Suppressor macrophage (primary cell): ENCODE results near the gene SPAG16.
"Not testable (repeated sequence)": the region's sequence is repeated elsewhere in the genome, so short reads cannot be mapped to it uniquely, and the experiment has no call there.

Experiments
- DNase-seq, 4 experiments: peaks; one replicate each; pipeline ENCODE4 v3.0.0-alpha.2; 2020 to 2022

The SPAG16 gene

DNA sequence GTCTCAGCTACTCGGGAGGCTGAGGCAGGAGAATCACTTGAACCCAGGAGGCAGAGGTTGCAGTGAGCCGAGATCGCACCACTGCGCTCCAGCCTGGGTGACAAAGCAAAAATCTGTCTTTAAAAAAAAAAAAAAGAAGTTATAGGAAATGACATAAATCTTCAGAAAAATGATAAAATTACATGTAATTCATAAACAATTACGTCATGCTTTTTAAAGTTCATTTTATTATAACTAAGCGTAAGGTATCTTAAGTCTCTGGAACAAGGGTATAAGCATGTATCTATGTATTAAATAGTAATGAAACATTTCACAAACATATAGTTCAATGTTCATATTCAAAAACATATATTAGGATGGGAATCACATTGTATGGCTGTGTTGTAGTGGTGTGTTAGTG is 425.9 kb downstream of the SPAG16 start:
- DNase-seq = no peak

DNA sequence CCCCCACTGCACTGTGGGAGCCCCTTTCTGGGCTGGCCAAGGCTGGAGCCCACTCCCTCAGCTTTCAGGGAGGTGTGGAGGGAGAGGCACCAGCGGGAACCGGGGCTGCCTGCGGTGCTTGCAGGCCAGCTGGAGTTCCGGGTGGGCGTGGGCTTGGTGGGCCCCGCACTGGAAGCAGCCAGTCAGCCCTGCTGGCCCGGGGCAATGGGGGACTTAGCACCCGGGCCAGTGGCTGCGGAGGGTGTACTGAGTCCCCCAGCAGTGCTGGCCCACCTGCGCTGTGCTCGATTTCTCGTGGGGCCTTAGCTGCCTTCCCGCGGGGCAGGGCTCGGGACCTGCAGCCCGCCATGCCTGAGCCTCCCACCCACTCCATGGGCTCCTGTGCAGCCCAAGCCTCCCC is 434.1 kb downstream of the SPAG16 start:
- DNase-seq = not testable (repeated sequence)

DNA sequence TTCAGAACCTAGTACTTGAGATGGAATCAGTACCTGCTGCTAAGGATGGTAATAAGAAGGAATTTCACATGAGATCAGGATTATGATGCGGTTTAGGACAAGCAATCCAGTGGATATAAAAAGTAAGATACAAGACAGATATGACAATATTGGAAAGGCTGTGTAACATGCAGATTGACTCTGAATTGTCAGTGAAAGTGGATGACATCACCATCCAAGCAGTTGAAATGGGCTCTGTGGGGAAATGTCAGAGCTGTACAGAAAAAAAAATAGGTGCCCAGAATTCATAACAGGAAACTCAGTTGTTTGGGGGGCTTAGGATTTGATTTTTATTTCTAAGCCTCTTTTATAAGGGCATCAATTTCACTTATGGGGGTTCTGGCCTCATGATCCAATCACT is 438.3 kb downstream of the SPAG16 start:
- no peak for DNase-seq

DNA sequence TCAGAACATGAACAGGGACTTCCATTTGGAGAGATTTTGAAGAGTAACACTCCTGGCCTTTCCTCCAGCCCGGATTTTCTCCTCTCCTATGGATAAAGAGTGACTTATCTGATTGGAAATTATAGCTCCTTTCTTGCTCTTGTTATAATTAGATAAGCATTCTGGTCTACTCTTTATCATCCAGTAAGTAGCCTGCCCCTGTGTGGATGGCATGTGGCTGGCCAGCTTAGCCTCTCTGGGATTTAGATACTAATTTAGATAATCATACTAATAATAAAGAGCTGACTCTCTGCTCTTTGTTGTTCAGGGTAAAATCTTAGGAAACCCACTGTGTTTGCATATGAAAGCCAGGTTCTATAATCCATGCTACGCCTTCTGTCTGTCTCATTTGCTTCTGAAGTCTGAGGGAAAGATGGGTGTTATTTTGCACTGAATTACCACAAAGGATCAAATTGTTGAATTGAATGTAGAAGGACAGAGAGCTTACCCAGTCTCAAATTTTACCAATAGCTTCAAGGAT is 438.8 kb downstream of the SPAG16 start:
- no peak for DNase-seq

DNA sequence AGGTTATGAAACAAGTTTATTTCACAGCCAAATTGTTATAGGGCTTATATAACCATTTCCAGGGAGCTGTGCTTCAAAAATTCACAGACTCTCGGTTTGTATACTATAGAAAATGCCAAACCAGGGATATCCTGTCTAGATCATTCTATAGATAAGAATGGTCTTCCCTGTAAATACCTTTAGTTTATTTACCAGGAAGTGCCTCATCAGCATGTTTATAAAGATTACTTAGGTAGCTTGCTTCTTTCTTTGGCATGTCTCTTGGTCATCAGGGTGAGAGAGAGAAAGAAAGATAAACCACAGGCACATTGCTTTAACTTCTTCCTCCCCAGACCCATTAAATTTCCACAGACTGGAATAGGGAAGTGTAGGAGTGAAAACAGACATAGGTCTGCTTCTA is 439.4 kb downstream of the SPAG16 start:
- DNase-seq = no peak

DNA sequence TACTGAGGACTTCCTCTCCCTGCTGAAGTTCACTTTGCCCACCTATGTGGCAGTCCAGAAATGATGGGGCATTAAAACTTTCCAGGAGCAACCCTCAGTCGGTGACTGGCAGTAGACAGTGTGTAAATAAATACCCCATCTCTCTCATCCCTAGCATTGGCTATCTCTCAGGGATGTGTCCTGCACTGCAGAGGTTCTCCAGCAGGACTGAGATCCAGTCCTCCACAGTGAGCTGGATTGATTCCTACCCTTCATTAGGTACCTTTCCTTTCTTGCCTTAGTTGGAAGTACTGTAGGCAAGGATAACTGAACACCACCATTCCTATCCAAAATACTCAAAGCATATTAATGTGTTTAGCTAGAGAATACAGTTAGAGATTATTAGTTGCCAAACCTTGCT is 441.8 kb downstream of the SPAG16 start:
- no peak for DNase-seq

DNA sequence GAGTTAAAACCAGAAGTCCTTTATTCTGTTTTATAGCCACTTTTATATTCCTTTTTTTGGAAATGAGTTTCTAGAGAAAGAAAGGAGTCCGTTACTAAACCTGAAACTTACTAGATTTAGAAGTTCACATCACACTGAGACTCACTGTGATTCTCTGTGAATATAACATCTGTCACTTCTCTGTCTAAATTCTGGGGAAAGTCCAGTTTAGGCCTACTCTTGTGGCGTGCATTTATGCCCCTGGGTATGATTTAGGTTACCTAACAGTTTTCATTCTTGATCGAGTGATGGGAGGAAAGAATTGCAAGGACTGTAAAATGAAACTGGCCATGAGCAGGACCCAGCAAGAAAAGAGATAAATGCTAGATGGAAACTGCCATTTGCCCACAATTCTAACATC is 449.6 kb downstream of the SPAG16 start:
- no peak for DNase-seq

DNA sequence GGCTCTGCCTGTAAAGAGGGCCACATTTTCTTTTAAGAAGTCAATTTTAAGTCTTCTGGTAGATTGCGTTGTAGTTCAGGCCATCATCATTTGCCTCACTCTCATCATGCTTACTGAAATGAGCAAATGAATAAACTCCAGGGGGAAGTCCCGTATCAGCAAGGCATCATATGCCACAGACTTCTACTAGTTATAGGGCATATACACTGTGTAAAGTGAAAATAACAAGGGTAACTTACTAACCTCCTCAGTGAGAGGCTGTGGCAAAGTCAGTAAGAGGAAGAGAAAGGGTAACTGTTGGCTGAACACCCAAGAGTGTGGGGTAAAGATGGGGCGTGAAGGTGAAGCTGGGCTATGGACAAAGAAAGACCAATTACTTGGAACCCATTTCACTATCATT is 456.2 kb downstream of the SPAG16 start:
- no peak for DNase-seq

DNA sequence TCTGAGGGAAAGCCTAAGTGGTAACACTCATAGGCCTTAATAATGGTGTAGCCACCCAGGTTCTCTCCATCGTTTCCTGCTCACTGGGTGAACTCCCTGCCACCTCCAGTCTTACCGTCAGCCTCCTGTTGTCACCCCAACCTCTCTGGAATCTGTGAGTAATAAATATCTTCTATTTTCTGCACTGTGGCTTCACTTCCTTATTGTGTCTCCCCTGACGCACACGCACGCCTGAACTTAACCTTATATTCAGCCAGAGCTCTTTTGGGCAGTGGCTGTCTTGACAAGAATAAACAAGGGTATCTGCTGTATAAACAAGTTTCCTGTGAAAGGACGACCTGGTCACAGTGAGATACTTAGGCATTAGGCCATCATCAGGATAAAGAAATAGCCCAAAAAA is 467.2 kb downstream of the SPAG16 start:
- no peak for DNase-seq

DNA sequence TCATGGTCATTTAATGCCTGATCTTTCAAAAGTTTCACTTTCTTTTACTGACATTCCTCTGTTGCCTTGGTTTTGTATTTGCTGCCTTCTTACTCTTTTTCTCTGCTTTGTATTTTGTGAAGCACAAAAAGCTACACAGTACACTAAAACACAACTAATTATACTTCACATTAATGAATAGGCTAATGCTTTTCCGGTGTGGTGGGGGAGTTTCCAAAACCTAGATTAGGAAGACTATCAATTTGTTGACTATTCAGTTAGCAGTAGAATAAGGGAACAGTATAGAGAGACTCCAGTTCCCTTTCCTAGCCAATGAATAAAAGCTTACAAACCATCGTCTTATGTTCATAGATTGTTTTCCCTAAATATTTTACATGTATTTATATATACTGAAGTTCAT is 468.3 kb downstream of the SPAG16 start:
- DNase-seq = no peak

DNA sequence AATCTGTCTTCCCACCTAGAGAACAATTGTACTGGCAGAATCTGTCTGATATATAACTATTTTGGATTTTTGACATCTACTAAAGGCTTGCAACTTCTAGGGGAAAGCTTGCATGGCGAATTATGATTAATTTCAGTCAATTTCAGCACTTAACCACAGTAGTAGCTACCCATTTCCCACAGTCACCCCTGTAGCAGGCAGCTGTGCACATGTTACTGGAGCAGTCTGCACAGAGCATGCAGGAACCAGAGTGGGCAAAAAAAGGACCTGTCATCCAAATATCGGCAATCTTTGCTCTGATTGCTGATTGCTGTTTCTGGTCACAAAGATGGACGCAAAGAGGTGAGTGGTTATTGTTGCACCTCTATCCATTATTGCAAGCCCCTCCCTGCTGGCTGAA is 473.3 kb downstream of the SPAG16 start:
- no peak for DNase-seq

DNA sequence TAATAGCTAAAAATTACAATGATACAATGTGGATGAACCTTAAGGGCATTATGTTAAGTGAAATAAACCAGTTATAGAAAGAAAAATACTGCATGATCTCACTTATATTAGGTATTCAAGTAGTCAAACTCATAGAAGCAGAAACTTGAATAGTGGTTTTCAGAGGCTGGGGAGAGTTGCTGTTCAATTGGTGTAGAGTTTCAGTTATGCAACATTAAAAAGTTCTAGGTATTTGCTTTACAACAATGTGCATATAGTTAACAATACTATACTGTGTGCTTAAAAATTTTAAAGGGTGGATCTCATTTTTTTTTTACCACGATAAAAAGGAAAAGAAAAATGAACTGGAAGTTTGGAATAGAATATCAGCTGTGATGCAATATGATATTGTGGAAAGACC is 479.1 kb downstream of the SPAG16 start:
- DNase-seq = no peak

DNA sequence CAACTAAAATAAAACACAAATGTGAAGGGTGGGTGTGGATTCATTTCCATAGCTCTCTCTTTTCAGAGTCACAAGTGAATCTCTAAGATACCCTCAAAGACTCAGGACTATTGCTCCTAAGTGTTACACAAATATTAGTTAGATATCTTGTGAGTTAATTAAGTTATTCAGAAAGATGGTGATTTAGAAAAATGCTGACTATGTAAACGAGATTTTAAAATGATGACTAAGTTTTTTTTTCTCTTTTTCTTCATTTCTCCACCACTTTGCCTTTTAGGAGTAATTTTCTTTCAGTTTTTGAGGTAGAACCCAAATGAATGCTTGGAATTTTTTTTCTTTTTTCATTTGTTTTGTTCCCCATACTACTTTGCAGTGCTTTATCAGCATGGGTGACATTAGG is 479.7 kb downstream of the SPAG16 start:
- no peak for DNase-seq

DNA sequence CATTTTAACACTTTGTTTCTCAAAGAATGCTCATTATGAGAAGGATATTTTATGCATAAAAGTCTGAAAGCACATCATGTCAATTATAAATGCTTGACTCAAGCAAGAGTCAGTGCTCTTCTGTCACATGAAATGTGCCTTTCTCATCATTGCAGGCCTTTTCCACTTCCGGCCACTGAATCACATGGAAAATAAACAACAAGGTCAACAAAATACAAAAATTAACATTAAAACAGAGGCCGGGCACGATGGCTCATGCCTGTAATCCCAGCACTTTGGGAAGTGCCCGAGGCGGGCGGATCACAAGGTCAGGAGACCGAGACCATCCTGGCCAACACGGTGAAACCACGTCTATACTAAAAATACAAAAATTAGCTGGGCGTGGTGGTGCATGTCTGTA is 480.6 kb downstream of the SPAG16 start:
- DNase-seq = no peak

DNA sequence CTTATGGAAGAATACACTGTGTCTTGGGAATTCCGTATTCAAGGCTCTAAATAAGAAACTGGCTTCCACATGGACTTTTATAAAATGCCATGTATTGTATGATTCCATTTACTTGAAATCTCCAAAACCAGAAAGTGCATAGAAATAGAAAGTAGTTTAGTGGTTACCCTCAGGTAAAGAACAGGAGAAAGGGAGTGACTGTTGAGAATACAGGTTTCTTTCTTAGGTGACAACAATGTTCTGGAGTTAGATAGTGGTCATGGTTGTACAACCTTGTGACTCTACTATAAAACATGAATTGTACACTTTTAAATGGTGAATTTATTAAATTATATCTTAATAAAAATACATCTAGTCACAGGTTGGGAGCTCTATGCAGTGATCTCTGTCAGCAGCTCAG is 481.8 kb downstream of the SPAG16 start:
- no peak for DNase-seq

DNA sequence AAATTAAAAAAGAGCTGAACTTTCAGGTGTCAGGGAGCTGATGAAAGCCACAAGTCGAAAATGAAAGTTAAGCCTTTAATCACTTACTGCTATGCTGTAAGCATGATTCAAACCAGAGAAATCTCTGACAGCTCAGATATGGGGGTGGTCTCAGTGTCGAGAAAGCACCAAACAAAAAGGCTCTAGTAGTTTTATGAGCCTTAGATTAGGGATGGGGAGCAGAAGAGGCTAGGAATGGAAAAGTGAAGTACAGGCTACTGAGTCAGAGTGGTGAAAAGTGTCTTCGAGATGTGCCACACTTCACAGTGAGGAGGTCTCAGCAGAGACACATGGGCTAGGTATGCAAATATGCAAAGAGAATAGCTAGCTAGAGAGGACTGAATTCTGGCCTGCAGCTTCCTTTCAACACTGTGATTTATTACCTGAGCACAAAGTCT is 482.2 kb downstream of the SPAG16 start:
- no peak for DNase-seq

DNA sequence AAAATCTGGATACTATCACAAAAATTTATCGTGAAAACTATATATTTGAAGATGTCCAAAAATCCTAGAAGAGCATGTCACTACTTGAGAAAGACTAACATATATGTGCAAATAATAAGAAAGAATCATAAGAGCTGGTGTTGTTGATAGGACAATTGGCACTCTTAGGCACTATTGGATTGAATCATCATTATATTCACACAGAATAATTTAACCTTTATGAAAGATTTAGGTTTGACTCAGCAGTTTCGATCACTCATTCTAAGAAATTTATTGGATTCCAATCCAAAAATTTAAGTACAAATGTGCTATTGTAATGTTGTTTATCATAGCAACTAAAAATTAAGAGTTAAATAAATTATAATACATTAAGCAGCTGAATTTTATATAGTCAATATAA is 503.6 kb downstream of the SPAG16 start:
- DNase-seq = no peak

DNA sequence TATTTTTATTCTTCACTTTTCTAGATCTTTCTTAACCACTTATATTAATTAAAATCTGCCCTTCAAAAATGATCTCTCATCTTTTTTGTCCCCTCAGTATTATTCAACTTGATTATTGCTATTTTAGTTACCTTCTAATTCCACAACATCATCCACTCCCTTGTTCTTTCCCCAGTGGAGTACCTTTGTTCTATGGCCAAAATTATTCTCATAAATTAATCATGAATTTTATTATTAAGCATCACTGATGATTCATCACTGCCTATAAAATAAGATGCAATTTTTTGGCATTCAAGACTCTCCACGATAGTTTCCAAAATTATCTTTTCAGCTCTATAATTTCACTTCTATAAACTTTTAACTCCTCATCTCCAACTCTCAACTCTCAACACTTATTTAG is 505.7 kb downstream of the SPAG16 start:
- DNase-seq = no peak

DNA sequence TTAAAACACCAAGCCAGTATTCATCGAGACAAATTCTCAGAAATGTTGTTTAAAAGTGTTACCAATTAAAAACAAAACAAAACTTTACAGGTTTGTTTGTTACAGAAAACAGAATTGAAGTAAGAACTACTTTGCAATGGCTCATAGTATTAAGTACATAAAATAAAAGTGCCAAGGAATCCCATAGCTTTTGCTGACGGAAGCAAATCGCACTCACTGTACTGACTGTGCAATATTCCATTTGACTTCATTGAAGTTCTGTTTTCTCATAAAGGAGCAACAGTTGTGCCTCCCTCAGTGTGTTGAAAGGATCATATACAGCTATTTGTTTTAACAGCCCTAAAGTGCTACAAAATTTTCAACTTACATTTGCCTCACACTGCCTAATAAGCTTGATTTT is 507.8 kb downstream of the SPAG16 start:
- DNase-seq = no peak

DNA sequence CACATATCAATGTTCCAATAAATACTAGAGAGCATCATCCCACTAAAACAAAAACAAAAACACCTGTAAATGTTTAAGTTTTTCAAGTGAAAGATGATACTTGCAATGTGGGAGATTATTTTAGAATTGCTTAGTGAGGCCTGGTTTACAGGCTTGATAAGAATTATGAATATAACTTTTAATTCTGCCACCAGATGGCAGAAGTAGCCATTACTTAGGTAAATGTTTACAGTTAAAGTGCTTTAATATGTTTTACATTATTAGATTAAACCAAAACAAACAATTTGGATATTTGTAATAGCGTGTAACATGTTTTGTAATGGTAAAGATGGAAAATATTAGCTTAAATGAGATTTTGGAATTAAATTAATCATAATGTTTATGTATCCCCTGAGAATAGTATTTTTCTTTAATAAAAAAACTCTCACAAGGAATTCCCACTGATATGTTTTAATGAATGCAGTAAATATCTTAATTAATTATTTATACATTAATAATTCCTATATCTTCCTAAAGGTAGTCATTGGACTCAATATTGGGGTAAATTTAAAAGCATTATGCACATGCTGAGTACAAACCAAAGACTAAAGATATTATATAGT is 522.0 kb downstream of the SPAG16 start:
- peak in 2 of 4 experiments; percentile 20 to 31 for DNase-seq

DNA sequence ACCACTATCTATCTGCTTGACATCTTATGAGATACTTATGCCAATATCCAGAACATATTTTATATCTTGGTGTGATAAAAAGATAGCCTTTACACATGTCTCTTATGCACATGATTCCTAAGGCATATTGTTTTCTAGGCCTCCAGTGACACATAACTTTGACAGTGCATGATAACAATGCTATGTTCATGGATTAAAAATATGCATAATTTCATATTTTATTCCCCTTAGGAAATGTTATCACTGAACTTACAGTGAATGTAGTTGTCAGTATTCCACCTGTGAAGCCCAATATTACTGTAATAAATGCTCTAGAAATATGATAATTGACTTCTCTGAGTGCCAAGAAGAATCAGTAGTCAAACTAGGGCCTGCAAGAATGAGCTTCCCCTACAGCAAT is 532.3 kb downstream of the SPAG16 start:
- DNase-seq = no peak

DNA sequence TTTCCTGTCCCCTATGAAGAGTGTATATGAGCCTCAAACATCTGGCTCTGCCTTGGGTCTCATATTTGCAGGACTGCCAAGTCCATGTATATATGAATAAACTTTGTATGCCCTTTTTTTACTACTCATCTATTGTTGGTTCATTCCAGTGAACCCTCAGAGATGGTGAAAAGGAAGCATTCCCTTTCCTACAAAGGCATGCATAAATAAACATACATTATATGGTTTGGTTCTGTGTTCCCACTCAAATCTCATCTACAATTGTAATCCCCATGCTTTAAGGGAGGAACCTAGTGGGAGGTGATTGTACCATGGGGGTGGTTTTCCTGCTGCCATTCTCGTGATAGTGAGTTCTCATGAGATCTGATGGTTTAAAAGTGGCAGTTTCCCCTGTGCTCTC is 534.2 kb downstream of the SPAG16 start:
- no peak for DNase-seq

DNA sequence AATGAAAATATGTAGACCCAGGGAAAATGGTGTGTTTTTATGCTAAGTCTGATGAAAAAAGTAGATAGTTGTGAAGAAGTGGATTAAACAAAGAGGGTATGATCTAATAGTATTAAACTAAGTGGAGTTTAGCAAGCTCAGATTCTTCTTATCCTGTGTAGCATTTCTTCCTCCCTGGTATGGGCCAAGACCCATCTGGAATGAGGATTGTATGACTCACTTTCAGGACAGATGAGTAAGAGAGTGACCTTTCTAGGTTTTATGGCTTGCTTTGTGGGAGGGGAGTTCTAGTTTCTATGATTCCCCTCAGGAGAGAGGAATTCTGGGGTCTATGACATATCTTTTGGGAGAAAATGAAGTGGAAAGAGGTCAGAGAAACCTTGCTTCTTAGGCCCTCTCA is 550.1 kb downstream of the SPAG16 start:
- DNase-seq = no peak

DNA sequence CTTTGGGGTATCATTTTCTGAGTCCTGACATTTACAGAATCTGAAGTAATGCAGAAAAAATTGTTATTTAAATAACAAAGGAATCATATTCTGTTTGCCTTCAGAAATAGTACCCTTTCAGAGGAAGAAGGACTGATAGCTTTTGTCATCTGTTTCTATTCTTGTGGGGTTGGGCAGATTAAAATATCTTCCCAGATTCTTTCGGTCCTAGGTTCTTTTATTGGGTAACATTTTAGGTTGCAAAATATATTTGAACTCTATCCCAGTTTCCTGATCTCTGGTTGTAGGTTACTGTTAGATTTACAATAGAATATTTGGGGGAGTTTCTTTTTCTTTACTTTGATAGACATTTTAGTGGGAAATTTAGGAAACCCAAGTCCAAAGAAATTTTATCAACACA is 550.5 kb downstream of the SPAG16 start:
- no peak for DNase-seq

DNA sequence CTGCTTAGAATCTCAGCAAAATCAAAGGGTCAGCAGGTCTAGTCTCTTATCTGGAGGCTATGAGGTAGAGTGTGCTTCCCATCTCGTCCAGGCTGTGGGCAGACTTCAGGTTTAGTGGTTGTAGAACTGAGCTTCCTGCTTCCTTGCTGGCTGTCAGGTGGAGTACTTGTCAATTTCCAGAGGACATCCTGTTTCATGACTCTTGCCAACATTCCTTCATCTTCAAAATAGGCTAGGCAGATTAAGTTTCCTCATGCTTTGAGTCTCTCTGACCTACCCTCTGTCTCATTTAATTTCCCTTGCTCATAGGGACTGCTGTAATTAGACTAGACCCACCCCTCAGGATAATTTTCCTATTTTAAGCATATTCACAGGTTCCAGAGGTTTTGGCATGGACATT is 562.6 kb downstream of the SPAG16 start:
- no peak for DNase-seq
